Measurements from ENCODE around the gene SESN1. TPM values are rescaled to one million over a fixed set of nuclear protein-coding genes. Genes with fewer than 3 reads are reported as not detected.

SESN1 gene
- polyA plus RNA-seq, 1 donor (not counting 4 experiments of a cell fraction or from before 2014, with no cell fraction given), result 21.4 TPM

- Histone ChIP-seq H3K9me1 (ENCODE audit: control insufficient read depth, extremely low read depth, insufficient read depth, low read length) (no peaks in the 10 kb centered on the region), H3K9me3 (ENCODE audit: control insufficient read depth, low read depth, low read length) (no peaks in the 10 kb centered on the region), H3K79me2 (ENCODE audit: control insufficient read depth, insufficient read depth, low read length) (no peaks in the 10 kb centered on the region), H2AFZ (ENCODE audit: control insufficient read depth, low read length) (no peak overlapping the region), H3K36me3 (ENCODE audit: control insufficient read depth in 2 of 2, extremely low read depth in 1 of 2, insufficient read depth in 2 of 2, low read length in 2 of 2) (no peaks in the 10 kb centered on the region), H3K4me1 (ENCODE audit: control insufficient read depth, extremely low read depth, insufficient read depth, low read length) (no peaks in the 10 kb centered on the region), H3K9ac (ENCODE audit: control insufficient read depth, extremely low read depth, insufficient read depth, low read length) (no peak overlapping the region), H4K20me1 (ENCODE audit: control insufficient read depth, extremely low read depth, insufficient read depth, low read length) (no peaks in the 10 kb centered on the region), H3K27ac (ENCODE audit: control insufficient read depth, insufficient read depth, low read length) (no peak overlapping the region), H3K27me3 (ENCODE audit: control insufficient read depth, extremely low read depth, insufficient read depth, low read length) (no peaks in the 10 kb centered on the region), H3K4me3 (ENCODE audit: control insufficient read depth in 2 of 3, extremely low read depth in 1 of 3, insufficient read depth in 2 of 3, low read depth in 1 of 3, low read length in 3 of 3) (no peak overlapping the region), H3K4me2 (ENCODE audit: control insufficient read depth, extremely low read depth, insufficient read depth, low read depth, low read length) (no peak overlapping the region)
- dilution Hi-C loops (cut with MboI; ENCODE audit: extremely low pct_ligation_motif_present, low sequenced_read_pairs), result no loop called here
- DNase-seq (ENCODE audit: low read depth, low spot score) (no peak), FAIRE-seq (no peak)
- no peak for TF ChIP-seq EZH2 (IDR thresholded peaks at IDR 0.05; ENCODE audit: low read length)
- TF ChIP-seq CTCF (optimal IDR thresholded peaks at IDR 0.05 in 1 of 3, IDR thresholded peaks at IDR 0.05 in 1 of 3, conservative IDR thresholded peaks at IDR 0.05 in 1 of 3; ENCODE audit: extremely low read depth in 1 of 3, insufficient read depth in 2 of 3, low read length in 3 of 3), result no peak
Measured at GRCh38 chr6:109023356-109023925, 71.2 kb downstream of the SESN1 start.

GRCh38 chr6:109021870-109022269, 72.8 kb downstream of the SESN1 start:
- FAIRE-seq (no peak), DNase-seq (ENCODE audit: low read depth, low spot score) (no peak)
- H3K79me2 ChIP-seq (ENCODE audit: control insufficient read depth, insufficient read depth, low read length), result no peaks in the 10 kb centered on the region
- no peak overlapping the region for H3K9ac ChIP-seq (ENCODE audit: control insufficient read depth, extremely low read depth, insufficient read depth, low read length)
- no peaks in the 10 kb centered on the region for H3K9me1 ChIP-seq (ENCODE audit: control insufficient read depth, extremely low read depth, insufficient read depth, low read length)
- no peaks in the 10 kb centered on the region for H4K20me1 ChIP-seq (ENCODE audit: control insufficient read depth, extremely low read depth, insufficient read depth, low read length)
- H3K27ac ChIP-seq (ENCODE audit: control insufficient read depth, insufficient read depth, low read length), result no peak overlapping the region
- H3K4me2 ChIP-seq (ENCODE audit: control insufficient read depth, extremely low read depth, insufficient read depth, low read depth, low read length), result no peak overlapping the region
- no peak overlapping the region for H2AFZ ChIP-seq (ENCODE audit: control insufficient read depth, low read length)
- no peaks in the 10 kb centered on the region for H3K4me1 ChIP-seq (ENCODE audit: control insufficient read depth, extremely low read depth, insufficient read depth, low read length)
- no peak for TF ChIP-seq EZH2 (IDR thresholded peaks at IDR 0.05; ENCODE audit: low read length)
- H3K36me3 ChIP-seq (ENCODE audit: control insufficient read depth in 2 of 2, extremely low read depth in 1 of 2, insufficient read depth in 2 of 2, low read length in 2 of 2), result no peaks in the 10 kb centered on the region
- H3K9me3 ChIP-seq (ENCODE audit: control insufficient read depth, low read depth, low read length), result no peaks in the 10 kb centered on the region
- no peak overlapping the region for H3K4me3 ChIP-seq (ENCODE audit: control insufficient read depth in 2 of 3, extremely low read depth in 1 of 3, insufficient read depth in 2 of 3, low read depth in 1 of 3, low read length in 3 of 3)
- H3K27me3 ChIP-seq (ENCODE audit: control insufficient read depth, extremely low read depth, insufficient read depth, low read length), result no peaks in the 10 kb centered on the region
- dilution Hi-C loops (cut with MboI; ENCODE audit: extremely low pct_ligation_motif_present, low sequenced_read_pairs), result no loop called here

GRCh38 chr6:109019911-109020310, 74.7 kb downstream of the SESN1 start:
- H2AFZ ChIP-seq (ENCODE audit: control insufficient read depth, low read length), result no peak overlapping the region
- no peaks in the 10 kb centered on the region for H3K79me2 ChIP-seq (ENCODE audit: control insufficient read depth, insufficient read depth, low read length)
- TF ChIP-seq EZH2 (IDR thresholded peaks at IDR 0.05; ENCODE audit: low read length) (no peak), CTCF (optimal IDR thresholded peaks at IDR 0.05 in 1 of 3, IDR thresholded peaks at IDR 0.05 in 1 of 3, conservative IDR thresholded peaks at IDR 0.05 in 1 of 3; ENCODE audit: extremely low read depth in 1 of 3, insufficient read depth in 2 of 3, low read length in 3 of 3) (no peak)
- no peaks in the 10 kb centered on the region for H3K36me3 ChIP-seq (ENCODE audit: control insufficient read depth in 2 of 2, extremely low read depth in 1 of 2, insufficient read depth in 2 of 2, low read length in 2 of 2)
- dilution Hi-C loops (cut with MboI; ENCODE audit: extremely low pct_ligation_motif_present, low sequenced_read_pairs), result no loop called here
- H3K9me3 ChIP-seq (ENCODE audit: control insufficient read depth, low read depth, low read length), result no peaks in the 10 kb centered on the region
- H3K9ac ChIP-seq (ENCODE audit: control insufficient read depth, extremely low read depth, insufficient read depth, low read length), result no peak overlapping the region
- H3K4me2 ChIP-seq (ENCODE audit: control insufficient read depth, extremely low read depth, insufficient read depth, low read depth, low read length), result no peak overlapping the region
- no peaks in the 10 kb centered on the region for H4K20me1 ChIP-seq (ENCODE audit: control insufficient read depth, extremely low read depth, insufficient read depth, low read length)
- no peak for FAIRE-seq
- no peaks in the 10 kb centered on the region for H3K27me3 ChIP-seq (ENCODE audit: control insufficient read depth, extremely low read depth, insufficient read depth, low read length)
- DNase-seq (ENCODE audit: low read depth, low spot score), result no peak
- no peak overlapping the region for H3K27ac ChIP-seq (ENCODE audit: control insufficient read depth, insufficient read depth, low read length)
- H3K9me1 ChIP-seq (ENCODE audit: control insufficient read depth, extremely low read depth, insufficient read depth, low read length), result no peaks in the 10 kb centered on the region
- no peak overlapping the region for H3K4me3 ChIP-seq (ENCODE audit: control insufficient read depth in 2 of 3, extremely low read depth in 1 of 3, insufficient read depth in 2 of 3, low read depth in 1 of 3, low read length in 3 of 3)
- peaks cover 10% of the 10 kb centered on the region for H3K4me1 ChIP-seq (ENCODE audit: control insufficient read depth, extremely low read depth, insufficient read depth, low read length)

All from keratinocyte (primary cell).